GM18867 (cell line): Measurements from ENCODE around the gene GBX2.

Experiments
- ATAC-seq: cut with Tn5 transposase; IDR thresholded peaks from one replicate; pipeline ENCODE4 v1.9.1; 2021; ENCODE audit warnings: mild to moderate bottlenecking, moderate library complexity; ENCODE audit not compliant: unreplicated experiment

GBX2 gene

GRCh38 chr2:236168110-236169080, at the start of gene GBX2:
GBX2 (minus strand) TSS chr2:236168386; CDS start chr2:236167971, 415 bp downstream.
- no peak for ATAC-seq

GRCh38 chr2:236217926-236218325, 49.7 kb upstream of the GBX2 start:
- ATAC-seq, result no peak

- no peak for ATAC-seq
Observed at GRCh38 chr2:236216711-236217110, 48.5 kb upstream of the GBX2 start.

DNA sequence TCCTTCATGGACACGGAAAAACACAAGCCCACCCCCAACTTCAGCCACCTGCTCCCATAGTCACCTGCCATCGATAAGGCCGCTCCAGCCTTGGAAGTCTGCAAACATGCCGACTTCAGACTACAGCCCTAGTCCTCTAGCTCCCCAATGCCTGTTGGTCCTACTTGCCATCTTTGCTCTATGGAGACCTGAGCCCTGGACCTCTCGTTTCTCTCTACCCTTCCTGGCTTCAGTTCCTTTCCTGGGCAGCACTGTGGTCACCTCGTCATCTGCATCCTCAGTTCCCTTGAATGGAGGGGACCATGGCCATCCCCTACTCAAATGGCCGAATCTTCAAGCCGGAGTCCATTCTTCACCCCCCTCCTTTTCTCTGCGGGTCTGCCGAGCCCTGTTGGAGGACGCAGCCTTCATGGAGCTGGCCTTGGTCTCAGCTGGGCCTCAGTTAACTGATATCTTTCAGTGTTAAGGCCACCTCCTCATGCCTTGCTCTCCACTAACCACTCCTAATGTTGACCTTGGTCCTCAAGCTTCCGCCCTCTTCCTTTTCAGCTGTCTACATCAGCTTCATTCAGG, 47.7 kb upstream of the GBX2 start:
- ATAC-seq, result no peak

GRCh38 chr2:236215196-236215595, 47.0 kb upstream of the GBX2 start:
- ATAC-seq, result no peak

- no peak for ATAC-seq
Observed at GRCh38 chr2:236214376-236214995, 46.3 kb upstream of the GBX2 start.

DNA sequence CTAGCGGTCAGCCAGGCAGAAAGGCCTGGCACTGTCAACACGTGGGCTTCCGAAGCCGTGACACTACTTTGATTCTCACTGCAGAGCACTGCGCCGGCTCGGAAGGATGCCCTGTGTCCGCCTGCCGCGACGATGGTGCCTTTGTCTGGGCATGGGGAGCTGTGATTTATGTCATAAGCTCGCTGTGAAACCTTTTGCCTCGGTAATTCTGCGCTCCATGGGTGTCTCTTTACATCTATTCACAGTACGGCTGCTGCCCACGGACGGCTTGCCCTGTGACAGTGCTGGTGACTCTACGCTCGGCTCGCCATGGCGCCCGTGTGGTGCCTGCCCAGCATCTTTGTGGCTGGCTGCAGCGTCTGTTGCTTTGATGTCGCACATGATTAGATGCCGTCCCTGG, 43.1 kb upstream of the GBX2 start:
- ATAC-seq, result no peak

DNA sequence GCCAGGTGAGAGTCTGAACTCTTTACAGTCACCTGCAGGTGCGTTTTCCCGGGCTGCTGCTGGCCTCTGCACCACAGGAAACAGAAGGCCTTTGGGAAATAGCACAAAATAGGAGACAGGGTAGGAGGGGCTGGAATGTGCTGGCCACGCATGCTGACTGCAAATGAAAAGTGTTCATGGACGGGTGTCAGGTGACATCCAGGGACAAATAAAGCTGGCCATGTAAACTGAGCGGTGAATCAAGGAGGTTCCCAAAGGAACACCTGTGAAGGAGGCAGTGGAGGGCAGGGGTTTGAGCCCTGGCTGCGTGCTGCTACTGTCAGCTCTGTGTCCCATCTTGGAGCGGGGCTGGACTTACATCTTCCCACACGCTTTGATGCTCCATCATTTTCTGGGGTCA, 42.4 kb upstream of the GBX2 start:
- ATAC-seq, result no peak

GRCh38 chr2:236209996-236210395, 41.8 kb upstream of the GBX2 start:
- no peak for ATAC-seq

DNA sequence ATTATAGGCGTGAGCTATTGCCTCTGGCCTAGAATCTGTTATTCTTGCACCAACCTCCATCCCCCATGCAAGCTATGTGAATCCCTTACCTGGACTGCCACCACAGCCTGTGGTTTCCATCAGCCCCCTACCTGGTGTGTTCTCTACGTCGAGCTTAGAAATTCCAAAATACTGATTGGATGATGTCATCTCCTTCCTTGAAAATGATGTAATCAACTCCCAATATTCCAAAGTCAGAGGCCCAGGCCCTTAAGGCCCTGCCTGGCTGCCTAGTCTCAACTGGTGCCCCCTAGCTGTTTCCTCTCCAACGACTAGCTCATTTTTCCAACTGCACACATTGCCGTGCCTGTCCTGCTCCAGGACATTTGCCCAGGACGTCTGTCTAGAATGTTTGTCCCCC, 41.3 kb upstream of the GBX2 start:
- ATAC-seq, result no peak

GRCh38 chr2:236208019-236208926, 40.1 kb upstream of the GBX2 start:
- ATAC-seq, result no peak

- ATAC-seq, result no peak
Observed at GRCh38 chr2:236207472-236207871, 39.3 kb upstream of the GBX2 start.

GRCh38 chr2:236205867-236206645, 37.9 kb upstream of the GBX2 start:
- ATAC-seq, result no peak

DNA sequence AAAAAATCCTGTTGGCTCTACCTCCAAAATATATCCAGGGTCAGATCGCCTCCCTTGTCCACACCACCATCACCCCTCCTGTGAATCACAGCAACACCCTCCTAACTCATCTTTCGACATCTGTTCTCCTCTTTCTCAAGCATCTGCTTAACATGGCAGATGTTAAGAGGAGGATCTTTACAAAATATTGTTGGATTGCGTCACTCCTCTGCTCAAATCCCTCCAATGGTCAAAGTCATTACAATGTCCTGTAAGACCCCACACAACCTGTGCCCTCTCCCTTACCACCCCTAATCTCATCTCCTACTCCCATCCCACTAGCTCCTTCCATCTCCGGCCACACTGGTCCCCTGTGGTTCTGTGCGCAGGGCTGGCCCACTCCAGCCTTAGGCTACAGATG, 36.8 kb upstream of the GBX2 start:
- no peak for ATAC-seq

GRCh38 chr2:236200378-236200777, 32.2 kb upstream of the GBX2 start:
- ATAC-seq, result no peak

DNA sequence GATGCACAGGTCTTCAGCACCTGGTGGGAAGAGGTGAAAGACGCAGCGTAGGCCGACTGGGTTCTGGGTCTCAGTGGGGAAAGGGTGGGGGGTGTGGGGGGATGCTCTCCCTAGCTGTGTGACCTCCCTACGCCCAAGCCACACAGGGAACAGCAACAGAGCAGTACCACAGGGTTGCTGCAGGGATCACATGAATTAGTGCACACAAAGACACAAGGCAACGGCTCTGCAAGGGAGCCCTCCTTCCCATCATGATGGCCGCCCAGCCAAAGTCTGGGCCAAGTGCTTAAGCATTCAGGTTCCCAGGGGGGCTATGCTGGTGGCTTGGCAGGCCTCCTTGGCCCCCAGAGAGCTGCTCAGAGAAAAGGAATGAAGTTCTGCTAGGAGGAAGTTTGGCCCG, 28.2 kb upstream of the GBX2 start:
- no peak for ATAC-seq

DNA sequence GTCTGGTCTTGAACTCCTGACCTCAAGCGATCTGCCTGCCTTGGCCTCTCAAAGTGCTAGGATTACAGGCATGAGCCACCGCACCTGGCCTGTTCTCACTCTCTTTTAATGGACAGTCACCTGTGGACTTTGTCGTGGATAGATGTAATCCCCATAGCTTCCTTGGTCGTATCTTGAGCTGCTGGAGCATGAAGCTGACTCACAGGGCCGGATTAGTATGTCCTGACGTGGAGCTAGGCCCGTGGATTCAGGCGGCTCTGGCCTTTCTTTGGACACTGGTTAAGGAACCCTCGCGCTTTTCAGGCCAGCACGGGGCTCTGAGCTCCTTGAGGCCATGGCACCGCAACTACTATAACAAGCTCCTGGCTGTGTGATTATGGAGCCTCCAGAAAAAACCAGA, 27.5 kb upstream of the GBX2 start:
- no peak for ATAC-seq

DNA sequence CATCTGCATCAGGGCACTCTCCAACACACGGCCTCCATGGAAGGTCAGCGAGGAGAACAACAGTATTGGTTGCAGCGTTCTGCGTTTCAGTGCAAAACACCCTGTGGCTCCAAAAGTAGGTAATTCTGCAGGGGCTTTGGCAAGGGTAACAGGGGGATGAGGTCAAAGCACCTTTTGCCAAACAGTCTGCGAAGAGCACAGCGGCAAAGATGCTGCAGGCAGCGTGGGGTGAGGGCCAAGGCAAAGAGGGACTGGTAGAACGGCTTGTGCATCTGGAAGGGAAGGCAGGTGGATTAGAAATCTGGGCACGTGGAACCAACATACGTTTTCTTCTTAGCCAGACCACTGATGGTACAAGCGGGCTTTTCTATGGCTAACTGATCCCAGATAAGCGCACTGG, 26.6 kb upstream of the GBX2 start:
- no peak for ATAC-seq

DNA sequence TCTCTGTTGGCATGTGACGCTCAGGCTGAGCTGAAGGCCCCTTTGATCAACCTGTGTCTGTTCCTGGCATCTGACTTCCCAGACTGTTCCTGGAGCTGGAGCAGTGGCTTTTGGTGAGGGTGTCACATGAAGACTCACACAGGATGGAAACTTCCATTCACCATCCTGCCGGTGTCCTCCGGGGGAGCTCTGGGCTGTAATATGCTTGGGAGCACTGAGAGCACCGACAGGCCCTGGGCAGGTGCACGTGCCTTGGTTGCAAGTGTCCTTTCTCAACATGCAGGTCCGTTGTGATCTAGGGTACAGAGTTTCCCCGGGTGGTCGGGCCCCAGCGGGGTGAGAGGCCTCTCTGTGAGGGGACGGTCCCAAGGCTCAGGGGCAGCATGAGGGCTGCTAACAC, 24.8 kb upstream of the GBX2 start:
- ATAC-seq, result no peak

GRCh38 chr2:236190674-236191073, 22.5 kb upstream of the GBX2 start:
- no peak for ATAC-seq
